ENCODE measurements around the gene VPS8.

Gene VPS8

GRCh38 chr3:185041540-185041939 lies 229.6 kb downstream of the VPS8 start:
- no peak for TF ChIP-seq CTCF (IDR thresholded peaks at IDR 0.05; ENCODE audit: extremely low read depth, missing control alignments)
- DNase-seq (ENCODE audit: low spot score): no peak

GRCh38 chr3:185042312-185043050 lies 230.5 kb downstream of the VPS8 start:
- TF ChIP-seq CTCF (IDR thresholded peaks at IDR 0.05; ENCODE audit: extremely low read depth, missing control alignments): no peak
- no peak for DNase-seq (ENCODE audit: low spot score)

- no peak for DNase-seq (ENCODE audit: low spot score)
- no peak for TF ChIP-seq CTCF (IDR thresholded peaks at IDR 0.05; ENCODE audit: extremely low read depth, missing control alignments)
Observed at GRCh38 chr3:185046164-185046515, 234.2 kb downstream of the VPS8 start.

GRCh38 chr3:185046603-185047002 lies 234.6 kb downstream of the VPS8 start:
- TF ChIP-seq CTCF (IDR thresholded peaks at IDR 0.05; ENCODE audit: extremely low read depth, missing control alignments): no peak
- no peak for DNase-seq (ENCODE audit: low spot score)

GRCh38 chr3:185049710-185050109 lies 237.7 kb downstream of the VPS8 start:
- TF ChIP-seq CTCF (IDR thresholded peaks at IDR 0.05; ENCODE audit: extremely low read depth, missing control alignments): no peak

GRCh38 chr3:185051801-185052200 lies 239.8 kb downstream of the VPS8 start:
- no peak for TF ChIP-seq CTCF (IDR thresholded peaks at IDR 0.05; ENCODE audit: extremely low read depth, missing control alignments)
- DNase-seq (ENCODE audit: low spot score): no peak

More at GRCh38 chr3:185049710-185050109, 237.7 kb downstream of the VPS8 start:
- DNase-seq (ENCODE audit: low spot score): no peak

GRCh38 chr3:185052631-185053030 lies 240.7 kb downstream of the VPS8 start:
- no peak for TF ChIP-seq CTCF (IDR thresholded peaks at IDR 0.05; ENCODE audit: extremely low read depth, missing control alignments)
- no peak for DNase-seq (ENCODE audit: low spot score)
